ENCODE data around the gene NFIA.

GRCh38 chr1:61285371-61285885 lies 203.1 kb downstream of the NFIA start:
- TF ChIP-seq POLR2AphosphoS5 (IDR thresholded peaks at IDR 0.05; ENCODE audit: low read depth, low read length), result no peak
- TF ChIP-seq CTCF (IDR thresholded peaks at IDR 0.05), result no peak; the same call in 1 of the 2 replicates

All from Panc1 (cell line).